Activated T-cell treated with anti-CD3 and anti-CD28 coated beads for 4 hours (primary cell): ENCODE results near the gene TTC21B.
"Not testable (repeated sequence)": the region's sequence is repeated elsewhere in the genome, so short reads cannot be mapped to it uniquely, and the experiment has no call there.

Experiments used
- DNase-seq: peaks from one replicate; pipeline ENCODE4 v3.0.0-alpha.2; 2020

Gene TTC21B

GRCh38 chr2:165953655-165954606, at the start of gene TTC21B:
Gene TTC21B, minus strand, starts transcription at chr2:165953776. Its CDS starts 71 bp downstream, at chr2:165953705.
- peak; percentile 93 for DNase-seq

GRCh38 chr2:166000401-166000800, 46.8 kb upstream of the TTC21B start:
- DNase-seq, result no peak

- no peak for DNase-seq
These were observed 37.3 kb upstream of the TTC21B start for GRCh38 chr2:165990846-165991245.

- no peak for DNase-seq
These were observed 36.3 kb upstream of the TTC21B start for GRCh38 chr2:165989851-165990250.

- DNase-seq, result no peak
These were observed 31.5 kb upstream of the TTC21B start for GRCh38 chr2:165985120-165985519.

GRCh38 chr2:165972161-165972560, 18.6 kb upstream of the TTC21B start:
- not testable (repeated sequence) for DNase-seq

- no peak for DNase-seq
These were observed 17.1 kb upstream of the TTC21B start for GRCh38 chr2:165970663-165971062.

GRCh38 chr2:165969227-165969626, 15.7 kb upstream of the TTC21B start:
- DNase-seq, result no peak

- no peak for DNase-seq
These were observed 14.2 kb upstream of the TTC21B start for GRCh38 chr2:165967746-165968145.

- no peak for DNase-seq
These were observed 8.2 kb upstream of the TTC21B start for GRCh38 chr2:165961818-165962217.

GRCh38 chr2:165959371-165959770, 5.8 kb upstream of the TTC21B start:
- no peak for DNase-seq

GRCh38 chr2:165958313-165958960, 4.9 kb upstream of the TTC21B start:
- DNase-seq, result no peak

GRCh38 chr2:165957030-165957675, 3.6 kb upstream of the TTC21B start:
- no peak for DNase-seq

- no peak for DNase-seq
These were observed 296 bp downstream of the TTC21B start for GRCh38 chr2:165953306-165953654.

- DNase-seq, result no peak
These were observed 800 bp downstream of the TTC21B start for GRCh38 chr2:165952741-165953211.

GRCh38 chr2:165952085-165952484, 1.5 kb downstream of the TTC21B start:
- DNase-seq, result no peak

GRCh38 chr2:165950438-165950837, 3.1 kb downstream of the TTC21B start:
- no peak for DNase-seq

GRCh38 chr2:165941827-165942226, 11.7 kb downstream of the TTC21B start:
- DNase-seq, result no peak

GRCh38 chr2:165938237-165938636, 15.3 kb downstream of the TTC21B start:
- DNase-seq, result no peak

GRCh38 chr2:165933211-165933910, 20.2 kb downstream of the TTC21B start:
- no peak for DNase-seq

GRCh38 chr2:165927774-165928173, 25.8 kb downstream of the TTC21B start:
- no peak for DNase-seq

GRCh38 chr2:165927353-165927752, 26.2 kb downstream of the TTC21B start:
- DNase-seq, result no peak

GRCh38 chr2:165924946-165925345, 28.6 kb downstream of the TTC21B start:
- DNase-seq, result no peak
